K562 (cell line): ENCODE data around the gene SMC5. TPM values are rescaled to one million over a fixed set of nuclear protein-coding genes. Genes with fewer than 3 reads are reported as not detected.

Experiments used
- ATAC-seq: fragments of 200-7000 bp; cut with Tn5 transposase; 3 replicates; pipeline ENCODE4 v1.9.1; 2020; ENCODE audit warnings: moderate library complexity
- BruUV-seq: library from RNA; stranded (reverse); fragments of 400-500 nt; replicated peaks from 2 replicates; lab custom pipeline; 2021; lab: Mats Ljungman, UMichigan
- CTCF ChIA-PET: fragments of 300-600 bp; formaldehyde crosslinking; extraction: SDS; loops from one replicate; lab custom pipeline; 2021; ENCODE audit warnings: low intra/inter-chr PET ratio; lab: Yijun Ruan, JAX
- POLR2A ChIA-PET: fragments of 300-600, 350-650 bp; sonication (Branson Sonifier 250); formaldehyde crosslinking; extraction: SDS; loops from one replicate; lab custom pipeline; 2021; ENCODE audit warnings: antibody characterized with exemption, inconsistent platforms; lab: Yijun Ruan, JAX
- DNase-seq, 4 experiments: peaks; one replicate each; pipeline versions ENCODE4 v3.0.0 to v3.0.0-alpha.2; 2011 to 2018; ENCODE audit warnings: low spot score in 3 of 4, mixed read lengths in 3 of 4; ENCODE audit errors: extremely low read depth in 1 of 4
- FAIRE-seq: peaks from 2 replicates; lab custom pipeline; 2011; peaks lifted over from hg19 to GRCh38; lab: Jason Lieb, UNC
- H2AFZ ChIP-seq: 2 replicates; pipeline ENCODE4 v1.6.0; 2011; ENCODE audit warnings: low read depth, low read length, control low read depth, inconsistent platforms
- H3K27ac ChIP-seq: fragments of 200-600 bp; 3 replicates; pipeline ENCODE4 v1.8.0; 2011; ENCODE audit warnings: low read depth, mild to moderate bottlenecking, control low read depth, inconsistent platforms, low read length, moderate library complexity, mixed read lengths; ENCODE audit errors: extremely low read depth
- H3K27me3 ChIP-seq, 2 experiments: fragments of 300-600 bp in 1 of 2; 2 replicates in 1 of 2; 3 replicates in 1 of 2; pipeline versions ENCODE4 v1.6.0 to v1.8.0; 2011; ENCODE audit warnings: inconsistent platforms in 2 of 2, low read length in 2 of 2, mild to moderate bottlenecking in 1 of 2, mixed read lengths in 1 of 2, moderate library complexity in 1 of 2; ENCODE audit not compliant: control insufficient read depth in 2 of 2, insufficient read depth in 2 of 2
- H3K36me3 ChIP-seq: fragments of 300-600 bp; 3 replicates; pipeline ENCODE4 v1.8.0; 2011; ENCODE audit warnings: mild to moderate bottlenecking, low read length, inconsistent platforms; ENCODE audit not compliant: control insufficient read depth, insufficient read depth
- H3K4me1 ChIP-seq, 2 experiments: fragments of 200-600 bp in 1 of 2; replicated peaks in 1 of 2; 2 replicates in 1 of 2; 3 replicates in 1 of 2; pipeline versions ENCODE4 v1.5.1 to v1.8.0; 2011; ENCODE audit warnings: inconsistent platforms in 2 of 2, low read length in 2 of 2, mild to moderate bottlenecking in 1 of 2, mixed read lengths in 1 of 2, moderate library complexity in 1 of 2; ENCODE audit not compliant: control insufficient read depth in 2 of 2, insufficient read depth in 2 of 2
- H3K4me2 ChIP-seq: 2 replicates; pipeline ENCODE4 v1.6.1; 2011; ENCODE audit warnings: low read length, control low read depth, inconsistent platforms, mixed read lengths; ENCODE audit not compliant: insufficient read depth
- H3K4me3 ChIP-seq: fragments of 200-600 bp; sonication (generic), shearing (Covaris generic); 2 replicates; pipeline ENCODE4 v1.5.1; 2016; ENCODE audit warnings: control low read depth, inconsistent platforms
- H3K79me2 ChIP-seq: fragments of 200-600 bp; 3 replicates; pipeline ENCODE4 v1.8.0; 2011; ENCODE audit warnings: low read length, inconsistent platforms; ENCODE audit not compliant: control insufficient read depth, insufficient read depth
- H3K9ac ChIP-seq, 2 experiments: 2 replicates each; pipeline versions ENCODE4 v1.6.0 to v1.6.1; 2011; ENCODE audit warnings: low read depth in 2 of 2, low read length in 2 of 2, control low read depth in 1 of 2, inconsistent platforms in 1 of 2, mild to moderate bottlenecking in 1 of 2, mixed read lengths in 1 of 2; ENCODE audit not compliant: insufficient read depth in 1 of 2
- H3K9me1 ChIP-seq: one replicate; pipeline ENCODE4 v1.6.0; 2011; ENCODE audit warnings: inconsistent platforms, mild to moderate bottlenecking, low read length, moderate library complexity; ENCODE audit not compliant: control insufficient read depth, insufficient read depth
- H3K9me3 ChIP-seq: replicated peaks from 2 replicates; pipeline ENCODE4 v1.5.1; 2011; ENCODE audit warnings: low read depth, low read length, inconsistent platforms; ENCODE audit not compliant: control insufficient read depth, insufficient read depth
- H4K20me1 ChIP-seq: replicated peaks from 2 replicates; pipeline ENCODE4 v1.6.1; 2011; ENCODE audit warnings: low read length, inconsistent platforms, mixed read lengths; ENCODE audit not compliant: control insufficient read depth, insufficient read depth
- BHLHE40 ChIP-seq: IDR thresholded peaks from 2 replicates; pipeline ENCODE4 v1.6.1; 2011; ENCODE audit warnings: low read length, improper control_type of control experiment
- GABPB2 ChIP-seq: fragments of 250-450 bp; sonication (Bioruptor Pico); conservative IDR thresholded peaks from 2 replicates; pipeline ENCODE4 v1.5.1; 2021; ENCODE audit warnings: mild to moderate bottlenecking
- MTF1 ChIP-seq: fragments of 250-450 bp; sonication (Bioruptor Pico); IDR thresholded peaks from 2 replicates; pipeline ENCODE4 v1.9.0; 2021; ENCODE audit warnings: moderate library complexity, mild to moderate bottlenecking, inconsistent platforms, borderline replicate concordance
- SMARCB1 ChIP-seq: IDR thresholded peaks from 2 replicates; pipeline ENCODE4 v1.6.1; 2011; ENCODE audit warnings: improper control_type of control experiment, low read depth; ENCODE audit not compliant: insufficient read length
- SRF ChIP-seq, 2 experiments: fragments of 250-450, 450-650 bp in 1 of 2; sonication (Bioruptor Pico) in 1 of 2; sonication (generic) in 1 of 2; formaldehyde crosslinking; IDR thresholded peaks; 2 replicates each; pipeline versions ENCODE4 v1.5.0 to v1.5.1; 2020 to 2022; ENCODE audit warnings: mild to moderate bottlenecking in 1 of 2, missing genetic modification reagents in 1 of 2
- SRSF1 ChIP-seq: fragments of 200-400 bp; formaldehyde crosslinking; IDR thresholded peaks from 2 replicates; pipeline ENCODE4 v1.6.1; 2017; ENCODE audit warnings: mild to moderate bottlenecking, low read depth, low read length, moderate library complexity
- ZNF639 ChIP-seq, 2 experiments: fragments of 200-800 bp in 1 of 2; sonication (Bioruptor generic) in 1 of 2; sonication (generic) in 1 of 2; formaldehyde crosslinking in 1 of 2; IDR thresholded peaks in 1 of 2; conservative IDR thresholded peaks in 1 of 2; 2 replicates each; pipeline versions ENCODE4 v1.5.0 to v1.6.1; 2016 to 2020; ENCODE audit warnings: missing compliant biosample characterization in 1 of 2, missing genetic modification characterization in 1 of 2, missing genetic modification reagents in 1 of 2
- ZNF696 ChIP-seq: fragments of 250-450 bp; sonication (Bioruptor Pico); conservative IDR thresholded peaks from 2 replicates; pipeline ENCODE4 v1.4.0; 2020; ENCODE audit warnings: mild to moderate bottlenecking, moderate library complexity
- WGBS: fragments of 100-300 bp; shearing (Covaris generic); methylation state at CpG from one replicate; pipeline ENCODE4 v1.1.6; 2016; ENCODE audit warnings: low coverage, mixed read lengths; ENCODE audit not compliant: insufficient coverage; ENCODE audit errors: missing lambda C conversion rate; 5-methylcytosine and 5-hydroxymethylcytosine counted together
- in situ Hi-C: fragments of 300-500 bp; cut with MboI; formaldehyde crosslinking; loops from 4 replicates; pipeline ENCODE4 v1.15.0; 2018; ENCODE audit warnings: inconsistent platforms, mixed read lengths
- intact Hi-C: fragments of 100-400 bp; cut with micrococcal nuclease; formaldehyde crosslinking; loops from 2 replicates; pipeline ENCODE4 v1.14.2; 2022
- polyA plus RNA-seq, 8 experiments: library from polyadenylated mRNA; depleted of rRNA in 4 of 8; stranded (reverse) in 5 of 8; unstranded in 3 of 8; fragments of >200 nt; fragmentation: Nextera tagmentation in 2 of 8; fragmentation: Illumina TruSeq in 1 of 8; extraction: Ambion mirVana in 2 of 8; extraction: Trizol in 1 of 8; gene quantifications; 2 replicates each; pipeline versions ENCODE4 v1.2.1 to v1.2.3, GENCODE V29; 2011 to 2014; ENCODE audit warnings: inconsistent platforms in 1 of 8, missing spikeins in 1 of 8
- total RNA-seq, 7 experiments: library from RNA; depleted of rRNA in 6 of 7; stranded (reverse); fragments of >200 nt in 6 of 7; fragmentation: Illumina TruSeq in 2 of 7; extraction: Trizol in 2 of 7; gene quantifications; 2 replicates each; pipeline versions ENCODE4 v1.2.1 to v1.2.3, GENCODE V29; 2011 to 2021; ENCODE audit warnings: low replicate concordance in 1 of 7
- TF ChIP-seq, protein P1 (sequence below): sonication (generic); formaldehyde crosslinking; IDR thresholded peaks from 2 replicates; pipeline ENCODE4 v1.8.1; 2023; ENCODE audit warnings: mild to moderate bottlenecking, missing genetic modification reagents
- TF ChIP-seq, protein P2 (sequence below): sonication (generic); formaldehyde crosslinking; IDR thresholded peaks from 2 replicates; pipeline ENCODE4 v1.8.0; 2022; ENCODE audit warnings: mild to moderate bottlenecking, low read depth, missing genetic modification reagents

SMC5 gene
- total and polyA plus RNA-seq, 9 of the 15 experiments (the other 6 are each of a cell fraction or from before 2014, with no cell fraction given) = 3.5 to 43.2 (median 21.4) TPM

GRCh38 chr9:70260007-70260443, 1.2 kb downstream of the SMC5 start (continued):
- TF ChIP-seq, protein P1, sequence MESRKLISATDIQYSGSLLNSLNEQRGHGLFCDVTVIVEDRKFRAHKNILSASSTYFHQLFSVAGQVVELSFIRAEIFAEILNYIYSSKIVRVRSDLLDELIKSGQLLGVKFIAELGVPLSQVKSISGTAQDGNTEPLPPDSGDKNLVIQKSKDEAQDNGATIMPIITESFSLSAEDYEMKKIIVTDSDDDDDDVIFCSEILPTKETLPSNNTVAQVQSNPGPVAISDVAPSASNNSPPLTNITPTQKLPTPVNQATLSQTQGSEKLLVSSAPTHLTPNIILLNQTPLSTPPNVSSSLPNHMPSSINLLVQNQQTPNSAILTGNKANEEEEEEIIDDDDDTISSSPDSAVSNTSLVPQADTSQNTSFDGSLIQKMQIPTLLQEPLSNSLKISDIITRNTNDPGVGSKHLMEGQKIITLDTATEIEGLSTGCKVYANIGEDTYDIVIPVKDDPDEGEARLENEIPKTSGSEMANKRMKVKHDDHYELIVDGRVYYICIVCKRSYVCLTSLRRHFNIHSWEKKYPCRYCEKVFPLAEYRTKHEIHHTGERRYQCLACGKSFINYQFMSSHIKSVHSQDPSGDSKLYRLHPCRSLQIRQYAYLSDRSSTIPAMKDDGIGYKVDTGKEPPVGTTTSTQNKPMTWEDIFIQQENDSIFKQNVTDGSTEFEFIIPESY = peak; percentile 90

GRCh38 chr9:70260606-70261005, 1.8 kb downstream of the SMC5 start:
- peaks cover 22 to 26% of the 10 kb centered on the region in 2 experiments; a peak in 4 of 5 replicates for H3K4me1 ChIP-seq
- ATAC-seq (no peak), FAIRE-seq (no peak), DNase-seq (no peak)
- peaks cover 51% of the 10 kb centered on the region for H3K36me3 ChIP-seq
- H3K4me3 ChIP-seq = no peak overlapping the region
- WGBS = 92% methylated on average over 8 of the region's 8 CpGs
- ChIA-PET POLR2A (interaction anchor here (1.4 kb wide), 1 partner anchor 11 kb away, joined by 4 read pairs; no protein-coding TSS in a partner anchor), CTCF (no interaction called here)
- H3K4me2 ChIP-seq = no peak overlapping the region
- intact Hi-C loops = no loop called here
- no peak overlapping the region for H2AFZ ChIP-seq
- TF ChIP-seq, protein P2, sequence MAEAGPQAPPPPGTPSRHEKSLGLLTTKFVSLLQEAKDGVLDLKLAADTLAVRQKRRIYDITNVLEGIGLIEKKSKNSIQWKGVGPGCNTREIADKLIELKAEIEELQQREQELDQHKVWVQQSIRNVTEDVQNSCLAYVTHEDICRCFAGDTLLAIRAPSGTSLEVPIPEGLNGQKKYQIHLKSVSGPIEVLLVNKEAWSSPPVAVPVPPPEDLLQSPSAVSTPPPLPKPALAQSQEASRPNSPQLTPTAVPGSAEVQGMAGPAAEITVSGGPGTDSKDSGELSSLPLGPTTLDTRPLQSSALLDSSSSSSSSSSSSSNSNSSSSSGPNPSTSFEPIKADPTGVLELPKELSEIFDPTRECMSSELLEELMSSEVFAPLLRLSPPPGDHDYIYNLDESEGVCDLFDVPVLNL = no peak
- TF ChIP-seq SRF (CRISPR knock-in tag; IDR thresholded peaks at IDR 0.05) (no peak), ZNF696 (no peak), BHLHE40 (no peak), SMARCB1 (no peak), MTF1 (CRISPR knock-in tag) (no peak), ZNF639 (CRISPR knock-in tag; conservative IDR thresholded peaks at IDR 0.05 in 1 of 2, IDR thresholded peaks at IDR 0.05 in 1 of 2) (no peak), GABPB2 (CRISPR knock-in tag) (no peak), SRSF1 (no peak)
- no peaks in the 10 kb centered on the region for H3K27me3 ChIP-seq
- H3K9me1 ChIP-seq = no peaks in the 10 kb centered on the region
- in situ Hi-C loops = no loop called here
- peaks cover 6% of the 10 kb centered on the region for H4K20me1 ChIP-seq
- H3K9ac ChIP-seq = no peak overlapping the region
- H3K79me2 ChIP-seq = peaks cover 53% of the 10 kb centered on the region
- no peak overlapping the region for H3K27ac ChIP-seq
- H3K9me3 ChIP-seq = no peaks in the 10 kb centered on the region
- no TSS peak for BruUV-seq
